BLaER1 (cell line): ENCODE results near the gene DRC7.

Source experiments
- H3K27ac ChIP-seq: shearing (Covaris generic); formaldehyde crosslinking; 2 replicates; pipeline ENCODE4 v1.8.1; 2022
- H3K27me3 ChIP-seq: shearing (Covaris generic); formaldehyde crosslinking; 2 replicates; pipeline ENCODE4 v1.8.1; 2022
- H3K36me3 ChIP-seq: shearing (Covaris generic); formaldehyde crosslinking; 2 replicates; pipeline ENCODE4 v1.8.1; 2022
- H3K4me1 ChIP-seq: shearing (Covaris generic); formaldehyde crosslinking; 2 replicates; pipeline ENCODE4 v1.8.1; 2022
- H3K4me2 ChIP-seq: shearing (Covaris generic); formaldehyde crosslinking; 2 replicates; pipeline ENCODE4 v1.8.1; 2022
- H3K4me3 ChIP-seq: shearing (Covaris generic); formaldehyde crosslinking; 2 replicates; pipeline ENCODE4 v1.8.1; 2022
- H3K9ac ChIP-seq: shearing (Covaris generic); formaldehyde crosslinking; 2 replicates; pipeline ENCODE4 v1.8.1; 2022
- H3K9me3 ChIP-seq: shearing (Covaris generic); formaldehyde crosslinking; 2 replicates; pipeline ENCODE4 v1.8.1; 2022
- H4K20me1 ChIP-seq: shearing (Covaris generic); formaldehyde crosslinking; 2 replicates; pipeline ENCODE4 v1.8.1; 2022
- Cebpa-rat ChIP-seq: shearing (Covaris generic); IDR thresholded peaks from 2 replicates; pipeline ENCODE4 v1.8.1; 2022

The DRC7 gene

DNA sequence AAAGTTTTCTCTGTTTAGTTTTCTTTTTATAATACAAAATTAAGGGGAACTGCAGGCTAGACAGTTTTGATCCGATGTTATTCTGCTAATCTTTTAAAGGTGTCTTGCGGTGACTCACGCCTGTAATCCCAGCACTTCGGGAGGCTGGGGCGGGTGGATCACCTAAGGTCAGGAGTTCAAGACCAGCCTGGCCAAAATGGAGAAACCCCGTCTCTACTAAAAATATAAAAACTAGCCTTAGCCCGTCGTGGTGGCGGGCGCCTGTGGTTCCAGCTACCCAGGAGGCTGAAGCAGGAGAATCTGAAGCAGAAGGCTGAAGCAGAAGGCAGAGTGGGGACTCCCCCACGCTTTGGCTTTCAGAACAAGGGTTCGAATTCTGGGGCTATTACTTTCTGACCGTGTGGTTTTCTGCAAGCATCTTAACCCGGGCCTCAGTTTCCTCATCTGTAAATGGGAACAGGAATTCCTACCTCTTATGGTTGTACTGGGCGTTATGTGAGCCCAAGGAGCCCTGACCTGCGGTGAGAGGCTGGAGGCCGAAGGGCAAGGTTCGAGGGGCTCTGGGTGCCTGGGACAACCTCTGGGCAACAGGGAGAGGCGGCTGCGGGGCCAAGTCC, 39.8 kb downstream of the DRC7 start:
- H3K9ac ChIP-seq = peak overlapping the region; percentile 94
- peaks cover 11% of the 10 kb centered on the region; the same call in 1 of the 2 replicates for H3K9me3 ChIP-seq
- H3K4me3 ChIP-seq = peak overlapping the region; percentile 80
- H3K27me3 ChIP-seq = no peaks in the 10 kb centered on the region
- H4K20me1 ChIP-seq = no peaks in the 10 kb centered on the region
- peaks cover 24% of the 10 kb centered on the region for H3K36me3 ChIP-seq
- no peak for TF ChIP-seq Cebpa-rat
- peaks cover 41% of the 10 kb centered on the region for H3K4me1 ChIP-seq
- peak overlapping the region; percentile 97 for H3K27ac ChIP-seq
- H3K4me2 ChIP-seq = peak overlapping the region; percentile 99

- Histone ChIP-seq H4K20me1 (no peaks in the 10 kb centered on the region), H3K9me3 (peaks cover 11% of the 10 kb centered on the region; the same call in 1 of the 2 replicates)
Measured at GRCh38 chr16:57734925-57735754, 40.5 kb downstream of the DRC7 start.

DNA sequence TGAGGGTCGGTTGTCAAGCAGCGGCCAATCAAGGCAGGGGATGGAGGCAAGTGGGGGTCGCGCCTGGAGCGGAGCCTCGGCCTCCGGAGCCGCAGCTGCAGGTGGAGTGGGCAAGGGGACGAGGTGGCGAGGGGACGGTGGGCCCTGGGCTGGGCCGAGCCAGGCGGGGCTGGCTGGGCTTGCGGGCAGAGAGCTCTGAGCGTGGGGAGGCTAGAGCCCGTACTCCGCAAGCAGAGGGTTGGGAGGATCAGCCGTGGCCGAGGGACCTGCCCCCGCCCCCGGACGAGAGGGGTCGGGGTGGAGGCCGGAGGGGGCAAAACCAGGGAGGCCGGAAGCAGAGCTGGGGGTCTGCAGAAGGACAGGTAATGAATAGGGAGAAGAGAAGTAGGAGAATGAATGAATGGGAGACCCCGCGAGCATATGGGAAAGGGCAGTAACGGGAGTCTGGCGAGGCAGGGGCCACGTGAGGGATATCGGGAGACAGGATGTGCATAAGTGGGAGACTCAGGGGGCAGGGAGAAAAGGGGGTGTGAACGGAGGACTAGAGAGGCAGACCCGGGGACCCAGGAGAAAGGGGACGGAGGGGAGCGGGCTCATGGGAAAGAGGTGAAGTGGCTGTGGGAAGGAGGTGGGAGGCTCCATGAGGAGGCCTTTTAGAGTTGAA, 41.3 kb downstream of the DRC7 start, which contains the start of gene KATNB1:
Gene KATNB1 (plus strand): TSS at position 16 of the 664 bp plus-strand sequence. CDS start 1,474 bp downstream, outside the sequence.
- peaks cover 11% of the 10 kb centered on the region; the same call in 1 of the 2 replicates for H3K9me3 ChIP-seq
- H3K27me3 ChIP-seq = no peaks in the 10 kb centered on the region
- peak within 1 kb of the TSS; percentile 94 for H3K9ac ChIP-seq
- TF ChIP-seq Cebpa-rat = no peak
- peaks cover 37% of the 10 kb centered on the region for H3K36me3 ChIP-seq
- no peaks in the 10 kb centered on the region for H4K20me1 ChIP-seq
- peaks cover 56% of the 10 kb centered on the region for H3K4me1 ChIP-seq
- peak within 1 kb of the TSS; percentile 97 for H3K27ac ChIP-seq
- peak within 1 kb of the TSS; percentile 92 for H3K4me3 ChIP-seq
- H3K4me2 ChIP-seq = peak within 1 kb of the TSS; percentile 99

More at GRCh38 chr16:57734925-57735754, 40.5 kb downstream of the DRC7 start:
- Histone ChIP-seq H3K9ac (peak overlapping the region; percentile 94), H3K36me3 (peaks cover 31% of the 10 kb centered on the region), H3K4me1 (peaks cover 48% of the 10 kb centered on the region), H3K27me3 (no peaks in the 10 kb centered on the region), H3K4me2 (peak overlapping the region; percentile 99), H3K4me3 (peak overlapping the region; percentile 92), H3K27ac (peak overlapping the region; percentile 97)
- no peak for TF ChIP-seq Cebpa-rat

DNA sequence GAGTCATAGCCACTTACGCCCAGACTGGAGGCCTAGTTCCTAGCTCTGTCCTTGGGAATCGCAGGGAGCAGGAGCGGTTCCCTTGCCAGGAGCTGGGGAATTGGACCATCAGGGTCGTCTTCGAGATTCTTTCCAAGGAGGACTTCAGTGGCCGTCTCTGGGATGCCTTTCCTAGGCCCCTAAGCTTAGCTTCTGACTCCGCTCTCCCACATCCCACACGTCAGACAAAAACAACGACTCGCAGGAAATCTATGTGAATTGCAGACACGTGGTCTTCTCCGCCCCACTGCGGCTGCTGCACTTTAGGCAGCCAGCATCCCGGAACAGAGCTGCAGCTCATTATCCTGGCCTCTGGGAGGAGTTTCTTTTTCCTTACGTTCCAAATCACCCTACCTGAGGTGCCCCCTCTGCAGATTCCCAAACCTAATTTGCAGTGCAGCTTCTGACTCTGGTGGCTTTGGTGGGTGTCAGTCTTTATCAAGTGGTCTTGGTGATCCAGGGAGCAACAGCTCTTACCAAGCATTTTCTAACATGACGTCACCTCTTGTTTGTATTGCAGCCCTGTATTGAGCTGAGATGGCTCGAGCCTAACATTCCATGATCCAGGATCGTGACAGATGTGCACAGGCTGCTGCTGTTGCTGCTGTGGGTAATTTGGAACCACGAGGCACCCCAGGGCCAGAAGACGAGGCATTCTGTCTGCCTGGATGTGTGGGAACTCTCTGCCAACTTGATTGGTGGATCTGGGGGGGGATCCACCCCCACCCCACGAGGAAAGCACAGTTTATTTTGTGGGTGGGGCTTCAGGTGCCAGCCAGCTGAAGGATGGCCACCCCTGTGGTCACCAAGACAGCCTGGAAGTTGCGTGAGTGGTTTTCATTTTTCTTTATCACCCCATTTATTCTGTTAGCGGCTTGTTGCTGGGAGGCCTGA, 42.1 kb downstream of the DRC7 start:
- peak overlapping the region; percentile 82 for H3K9ac ChIP-seq
- no peak for TF ChIP-seq Cebpa-rat

GRCh38 chr16:57738844-57739243, 44.2 kb downstream of the DRC7 start:
- Histone ChIP-seq H3K4me2 (peak overlapping the region; percentile 12; the same call in 1 of the 2 replicates), H3K4me1 (peaks cover 85% of the 10 kb centered on the region), H3K9me3 (no peaks in the 10 kb centered on the region)

More for the DNA sequence above, 42.1 kb downstream of the DRC7 start:
- Histone ChIP-seq H3K27me3 (no peaks in the 10 kb centered on the region), H3K4me1 (peaks cover 64% of the 10 kb centered on the region), H3K27ac (peak overlapping the region; percentile 66), H4K20me1 (no peaks in the 10 kb centered on the region), H3K9me3 (peaks cover 11% of the 10 kb centered on the region; the same call in 1 of the 2 replicates), H3K36me3 (peaks cover 39% of the 10 kb centered on the region), H3K4me2 (peak overlapping the region; percentile 95), H3K4me3 (peak overlapping the region; percentile 92)

GRCh38 chr16:57739756-57740422, 45.3 kb downstream of the DRC7 start:
- Histone ChIP-seq H3K4me3 (no peak overlapping the region), H3K27ac (peak overlapping the region; percentile 86), H4K20me1 (no peaks in the 10 kb centered on the region), H3K27me3 (no peaks in the 10 kb centered on the region), H3K9ac (peak overlapping the region; percentile 25), H3K4me2 (peak overlapping the region; percentile 12; the same call in 1 of the 2 replicates), H3K4me1 (peaks cover 86% of the 10 kb centered on the region), H3K9me3 (no peaks in the 10 kb centered on the region), H3K36me3 (peaks cover 53% of the 10 kb centered on the region)
- no peak for TF ChIP-seq Cebpa-rat

More at GRCh38 chr16:57738844-57739243, 44.2 kb downstream of the DRC7 start:
- Histone ChIP-seq H3K27me3 (no peaks in the 10 kb centered on the region), H4K20me1 (no peaks in the 10 kb centered on the region), H3K9ac (no peak overlapping the region), H3K4me3 (no peak overlapping the region), H3K27ac (0 out of 2 replicates have a peak overlapping the region, but pooled peaks have one; percentile 86), H3K36me3 (peaks cover 44% of the 10 kb centered on the region)
- TF ChIP-seq Cebpa-rat = no peak

GRCh38 chr16:57740423-57741071, 45.9 kb downstream of the DRC7 start:
- Histone ChIP-seq H3K27ac (peak overlapping the region; percentile 86), H3K27me3 (no peaks in the 10 kb centered on the region), H3K9me3 (no peaks in the 10 kb centered on the region), H3K4me1 (peaks cover 90% of the 10 kb centered on the region), H4K20me1 (no peaks in the 10 kb centered on the region), H3K36me3 (peaks cover 53% of the 10 kb centered on the region), H3K4me2 (peak overlapping the region; percentile 93; the same call in 1 of the 2 replicates), H3K9ac (peak overlapping the region; percentile 25; the same call in 1 of the 2 replicates), H3K4me3 (no peak overlapping the region)
- TF ChIP-seq Cebpa-rat = no peak
